Jurkat, Clone E6-1 (cell line): ENCODE results near the gene IKZF3.
"Not testable (repeated sequence)": the region's sequence is repeated elsewhere in the genome, so short reads cannot be mapped to it uniquely, and the experiment has no call there.

ENCODE experiments used
- DNase-seq: peaks from one replicate; pipeline ENCODE4 v3.0.0-alpha.2; 2011; ENCODE audit warnings: low read depth, low spot score
- H3K4me3 ChIP-seq: 2 replicates; pipeline ENCODE4 v1.5.1; 2011; ENCODE audit warnings: mild to moderate bottlenecking, low read length, control low read depth, moderate library complexity

Gene IKZF3

DNA sequence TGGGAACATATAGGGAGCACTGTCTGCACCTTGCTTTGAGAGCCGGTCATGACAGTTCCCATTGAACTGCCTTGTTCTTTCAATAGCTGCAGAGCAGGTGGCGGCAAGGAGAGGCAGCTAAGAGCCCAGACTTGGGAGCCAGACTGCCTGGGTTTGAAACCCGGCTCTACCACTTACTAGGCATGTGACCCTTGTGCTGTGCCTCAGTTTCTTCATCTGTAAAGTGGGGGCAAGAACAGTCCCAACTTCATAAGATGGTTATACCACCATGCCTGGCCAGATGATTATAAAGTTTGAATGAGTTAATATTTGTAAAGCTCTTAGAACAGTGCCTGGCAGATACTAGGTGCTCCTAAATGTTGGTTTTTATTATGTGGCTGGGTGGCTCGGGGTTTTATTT lies 149.9 kb downstream of the IKZF3 start:
- DNase-seq, result no peak
- no peak overlapping the region for H3K4me3 ChIP-seq

DNA sequence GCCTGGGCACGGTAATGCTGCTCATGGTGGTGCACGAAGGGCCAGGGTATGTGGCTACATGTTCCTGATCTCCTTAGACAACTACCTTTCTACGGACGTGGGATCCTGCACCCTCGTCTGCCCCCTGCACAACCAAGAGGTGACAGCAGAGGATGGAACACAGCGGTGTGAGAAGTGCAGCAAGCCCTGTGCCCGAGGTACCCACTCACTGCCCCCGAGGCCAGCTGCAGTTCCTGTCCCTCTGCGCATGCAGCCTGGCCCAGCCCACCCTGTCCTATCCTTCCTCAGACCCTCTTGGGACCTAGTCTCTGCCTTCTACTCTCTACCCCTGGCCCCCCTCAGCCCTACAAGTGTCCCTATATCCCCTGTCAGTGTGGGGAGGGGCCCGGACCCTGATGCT lies 152.3 kb downstream of the IKZF3 start:
- H3K4me3 ChIP-seq, result no peak overlapping the region
- DNase-seq, result no peak

DNA sequence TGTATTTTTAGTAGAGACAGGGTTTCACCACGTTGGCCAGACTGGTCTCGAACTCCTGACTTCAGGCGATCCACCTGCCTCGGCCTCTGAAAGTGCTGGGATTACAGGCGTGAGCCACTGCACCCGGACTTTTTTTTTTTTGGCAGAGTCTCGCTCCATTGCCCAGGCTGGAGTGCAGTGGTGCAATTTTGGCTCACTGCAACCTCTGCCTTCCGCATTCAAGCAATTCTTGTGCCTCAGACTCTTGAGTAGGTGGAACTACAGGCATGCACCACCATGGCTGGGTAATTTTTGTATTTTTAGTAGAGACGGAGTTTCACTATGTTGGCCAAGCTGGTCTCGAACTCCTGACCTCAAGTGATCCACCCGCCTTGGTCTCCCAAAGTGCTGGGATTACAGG lies 153.0 kb downstream of the IKZF3 start:
- H3K4me3 ChIP-seq, DNase-seq: not testable (repeated sequence)

DNA sequence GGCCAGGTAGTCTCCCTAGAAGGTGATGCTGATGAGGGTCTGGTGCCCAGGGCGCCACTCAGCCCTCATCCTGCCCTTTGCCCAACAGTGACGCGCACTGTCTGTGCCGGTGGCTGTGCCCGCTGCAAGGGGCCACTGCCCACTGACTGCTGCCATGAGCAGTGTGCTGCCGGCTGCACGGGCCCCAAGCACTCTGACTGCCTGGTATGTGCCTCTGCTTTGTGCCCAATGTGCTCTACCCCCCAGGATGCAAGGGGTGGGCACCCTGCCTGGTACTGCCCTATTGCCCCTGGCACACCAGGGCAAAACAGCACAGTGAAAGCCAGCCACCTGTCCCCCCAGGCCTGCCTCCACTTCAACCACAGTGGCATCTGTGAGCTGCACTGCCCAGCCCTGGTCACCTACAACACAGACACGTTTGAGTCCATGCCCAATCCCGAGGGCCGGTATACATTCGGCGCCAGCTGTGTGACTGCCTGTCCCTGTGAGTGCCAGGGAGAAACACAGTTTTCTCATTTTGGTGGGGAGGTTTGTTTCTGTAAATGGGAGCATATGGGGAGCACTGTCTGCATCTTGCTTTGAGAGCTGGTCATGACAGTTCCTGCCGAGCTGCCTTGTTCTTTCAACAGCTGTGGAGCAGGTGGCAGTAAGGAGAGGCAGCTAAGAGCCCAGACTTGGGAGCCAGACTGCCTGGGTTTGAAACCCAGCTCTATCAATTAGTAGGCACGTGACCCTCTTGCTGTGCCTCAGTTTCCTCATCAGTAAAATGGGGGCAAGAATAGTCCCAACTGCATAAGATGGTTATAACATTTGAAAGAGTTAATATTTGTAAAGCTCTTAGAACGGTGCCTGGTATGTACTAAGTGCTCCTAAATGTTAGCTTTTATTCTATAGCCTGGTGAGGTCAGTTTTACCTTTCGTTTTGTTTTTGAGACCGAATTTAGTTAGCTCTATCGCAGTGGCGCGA lies 153.8 kb downstream of the IKZF3 start:
- DNase-seq, result no peak
- no peak overlapping the region for H3K4me3 ChIP-seq

DNA sequence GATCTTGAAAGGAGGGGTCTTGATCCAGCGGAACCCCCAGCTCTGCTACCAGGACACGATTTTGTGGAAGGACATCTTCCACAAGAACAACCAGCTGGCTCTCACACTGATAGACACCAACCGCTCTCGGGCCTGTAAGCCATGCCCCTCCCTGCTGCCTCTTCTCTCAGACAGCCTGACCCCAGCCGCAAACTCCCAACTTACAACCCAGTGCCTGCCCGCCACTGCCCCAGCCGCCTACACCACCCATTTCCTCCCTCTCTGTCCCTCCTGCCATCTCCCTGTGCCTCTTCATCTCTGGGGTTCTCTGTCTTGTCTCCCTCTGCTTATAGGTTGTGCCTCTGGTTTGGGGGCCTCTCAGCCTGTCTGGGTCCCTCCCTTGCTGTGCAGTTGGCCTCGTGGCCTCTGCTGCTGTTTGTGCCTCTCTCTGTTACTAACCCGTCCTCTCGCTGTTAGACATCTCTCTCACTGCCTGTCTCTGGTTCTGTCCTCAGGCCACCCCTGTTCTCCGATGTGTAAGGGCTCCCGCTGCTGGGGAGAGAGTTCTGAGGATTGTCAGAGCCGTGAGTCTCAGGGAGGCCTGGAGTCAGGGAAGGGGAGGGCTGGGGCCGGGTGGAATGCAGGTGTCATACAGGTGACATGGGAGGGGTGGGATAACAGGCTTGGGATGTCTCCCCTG lies 154.7 kb downstream of the IKZF3 start:
- no peak for DNase-seq
- H3K4me3 ChIP-seq, result no peak overlapping the region
